ENCODE measurements around the gene SYNGAP1. TPM values are rescaled to one million over a fixed set of nuclear protein-coding genes. Genes with fewer than 3 reads are reported as not detected.

The SYNGAP1 gene
- total and polyA plus RNA-seq, 2 of the 8 experiments (the other 6 are each of a cell fraction or from before 2014, with no cell fraction given): 31.0 to 101 TPM

Small RNA genes lying within 50 kb of the gene (microRNA-seq; reads per million reads assigned to microRNA genes)
- 0.20 to 0.46 reads per million in 2 experiments for gene MIR5004 (ENCODE audit: borderline microRNAs expressed in 2 of 2, borderline number of aligned reads in 2 of 2, borderline replicate concordance in 1 of 2)

Small RNA genes lying within 50 kb of the gene (small RNA-seq; reads per million reads assigned to genes)
- gene RPL35AP4 (ENCODE audit: insufficient read depth) (not detected), gene ZBTB9 (ENCODE audit: insufficient read depth) (not detected)

Other genes with a start within 250 kb of the SYNGAP1 start
- gene COL11A2, start 227.6 kb upstream of the SYNGAP1 start, total RNA-seq (2021; fragmentation: NEBNext Ultra II Directional; extraction: Animal tissue kit (Norgen Biotek cat#: 25700)): 2.8 and 3.5 TPM in 2 replicates
- 3.8 and 4.7 TPM in 2 replicates for gene COL11A2, start 227.6 kb upstream of the SYNGAP1 start, polyA plus RNA-seq (2011; rRNA removed)
- 17.8 and 18.1 TPM in 2 replicates for gene RXRB, start 219.4 kb upstream of the SYNGAP1 start, total RNA-seq (2021; fragmentation: NEBNext Ultra II Directional; extraction: Animal tissue kit (Norgen Biotek cat#: 25700))
- gene RXRB, start 219.4 kb upstream of the SYNGAP1 start, polyA plus RNA-seq (2011; rRNA removed): 13.0 and 13.9 TPM in 2 replicates
- 120 and 123 TPM in 2 replicates for gene SLC39A7, start 219.2 kb upstream of the SYNGAP1 start, total RNA-seq (2021; fragmentation: NEBNext Ultra II Directional; extraction: Animal tissue kit (Norgen Biotek cat#: 25700))
- 63.3 and 70.2 TPM in 2 replicates for gene SLC39A7, start 219.2 kb upstream of the SYNGAP1 start, polyA plus RNA-seq (2011; rRNA removed)
- gene HSD17B8, start 215.4 kb upstream of the SYNGAP1 start, total RNA-seq (2021; fragmentation: NEBNext Ultra II Directional; extraction: Animal tissue kit (Norgen Biotek cat#: 25700)): 3.3 and 3.6 TPM in 2 replicates
- 17.1 and 22.0 TPM in 2 replicates for gene HSD17B8, start 215.4 kb upstream of the SYNGAP1 start, polyA plus RNA-seq (2011; rRNA removed)
- 26.0 and 27.4 TPM in 2 replicates for gene RING1, start 211.6 kb upstream of the SYNGAP1 start, total RNA-seq (2021; fragmentation: NEBNext Ultra II Directional; extraction: Animal tissue kit (Norgen Biotek cat#: 25700))
- gene RING1, start 211.6 kb upstream of the SYNGAP1 start, polyA plus RNA-seq (2011; rRNA removed): 16.4 and 26.0 TPM in 2 replicates
- gene VPS52, start 148.2 kb upstream of the SYNGAP1 start, total RNA-seq (2021; fragmentation: NEBNext Ultra II Directional; extraction: Animal tissue kit (Norgen Biotek cat#: 25700)): 35.0 and 36.5 TPM in 2 replicates
- 86.3 and 89.7 TPM in 2 replicates for gene VPS52, start 148.2 kb upstream of the SYNGAP1 start, polyA plus RNA-seq (2011; rRNA removed)
- gene RPS18, start 148.0 kb upstream of the SYNGAP1 start, total RNA-seq (2021; fragmentation: NEBNext Ultra II Directional; extraction: Animal tissue kit (Norgen Biotek cat#: 25700)): 2,791 and 2,796 TPM in 2 replicates
- gene RPS18, start 148.0 kb upstream of the SYNGAP1 start, polyA plus RNA-seq (2011; rRNA removed): 4,466 and 7,099 TPM in 2 replicates
- gene B3GALT4, start 142.9 kb upstream of the SYNGAP1 start, total RNA-seq (2021; fragmentation: NEBNext Ultra II Directional; extraction: Animal tissue kit (Norgen Biotek cat#: 25700)): 3.0 and 4.2 TPM in 2 replicates
- gene B3GALT4, start 142.9 kb upstream of the SYNGAP1 start, polyA plus RNA-seq (2011; rRNA removed): 2.2 and 3.2 TPM in 2 replicates
- 91.0 and 99.4 TPM in 2 replicates for gene WDR46, start 130.8 kb upstream of the SYNGAP1 start, total RNA-seq (2021; fragmentation: NEBNext Ultra II Directional; extraction: Animal tissue kit (Norgen Biotek cat#: 25700))
- 69.7 and 71.3 TPM in 2 replicates for gene WDR46, start 130.8 kb upstream of the SYNGAP1 start, polyA plus RNA-seq (2011; rRNA removed)
- 93.3 and 95.7 TPM in 2 replicates for gene PFDN6, start 130.5 kb upstream of the SYNGAP1 start, total RNA-seq (2021; fragmentation: NEBNext Ultra II Directional; extraction: Animal tissue kit (Norgen Biotek cat#: 25700))
- 32.0 and 33.5 TPM in 2 replicates for gene PFDN6, start 130.5 kb upstream of the SYNGAP1 start, polyA plus RNA-seq (2011; rRNA removed)
- gene RGL2, start 121.1 kb upstream of the SYNGAP1 start, total RNA-seq (2021; fragmentation: NEBNext Ultra II Directional; extraction: Animal tissue kit (Norgen Biotek cat#: 25700)): 58.1 and 63.2 TPM in 2 replicates
- gene RGL2, start 121.1 kb upstream of the SYNGAP1 start, polyA plus RNA-seq (2011; rRNA removed): 80.3 and 124 TPM in 2 replicates
- gene TAPBP, start 106.0 kb upstream of the SYNGAP1 start, total RNA-seq (2021; fragmentation: NEBNext Ultra II Directional; extraction: Animal tissue kit (Norgen Biotek cat#: 25700)): 33.5 and 35.4 TPM in 2 replicates
- gene TAPBP, start 106.0 kb upstream of the SYNGAP1 start, polyA plus RNA-seq (2011; rRNA removed): 24.5 and 28.9 TPM in 2 replicates
- gene ZBTB22, start 102.3 kb upstream of the SYNGAP1 start, total RNA-seq (2021; fragmentation: NEBNext Ultra II Directional; extraction: Animal tissue kit (Norgen Biotek cat#: 25700)): 9.8 and 9.9 TPM in 2 replicates
- gene ZBTB22, start 102.3 kb upstream of the SYNGAP1 start, polyA plus RNA-seq (2011; rRNA removed): 7.4 and 11.0 TPM in 2 replicates
- gene DAXX, start 97.1 kb upstream of the SYNGAP1 start, total RNA-seq (2021; fragmentation: NEBNext Ultra II Directional; extraction: Animal tissue kit (Norgen Biotek cat#: 25700)): 81.9 and 85.0 TPM in 2 replicates
- gene DAXX, start 97.1 kb upstream of the SYNGAP1 start, polyA plus RNA-seq (2011; rRNA removed): 31.1 and 53.7 TPM in 2 replicates
- 64.3 and 69.3 TPM in 2 replicates for gene KIFC1, start 28.2 kb upstream of the SYNGAP1 start, total RNA-seq (2021; fragmentation: NEBNext Ultra II Directional; extraction: Animal tissue kit (Norgen Biotek cat#: 25700))
- gene KIFC1, start 28.2 kb upstream of the SYNGAP1 start, polyA plus RNA-seq (2011; rRNA removed): 46.6 and 60.9 TPM in 2 replicates
- 45.4 and 47.3 TPM in 2 replicates for gene PHF1, start 9.1 kb upstream of the SYNGAP1 start, total RNA-seq (2021; fragmentation: NEBNext Ultra II Directional; extraction: Animal tissue kit (Norgen Biotek cat#: 25700))
- 78.6 and 109 TPM in 2 replicates for gene PHF1, start 9.1 kb upstream of the SYNGAP1 start, polyA plus RNA-seq (2011; rRNA removed)
- gene CUTA, start 2.0 kb upstream of the SYNGAP1 start, total RNA-seq (2021; fragmentation: NEBNext Ultra II Directional; extraction: Animal tissue kit (Norgen Biotek cat#: 25700)): 297 and 315 TPM in 2 replicates
- gene CUTA, start 2.0 kb upstream of the SYNGAP1 start, polyA plus RNA-seq (2011; rRNA removed): 460 and 671 TPM in 2 replicates
- 20.2 and 25.0 TPM in 2 replicates for gene ZBTB9, start 34.5 kb downstream of the SYNGAP1 start, total RNA-seq (2021; fragmentation: NEBNext Ultra II Directional; extraction: Animal tissue kit (Norgen Biotek cat#: 25700))
- 15.1 and 16.9 TPM in 2 replicates for gene ZBTB9, start 34.5 kb downstream of the SYNGAP1 start, polyA plus RNA-seq (2011; rRNA removed)
- 43.3 and 45.1 TPM in 2 replicates for gene BAK1, start 160.2 kb downstream of the SYNGAP1 start, total RNA-seq (2021; fragmentation: NEBNext Ultra II Directional; extraction: Animal tissue kit (Norgen Biotek cat#: 25700))
- 43.4 and 51.4 TPM in 2 replicates for gene BAK1, start 160.2 kb downstream of the SYNGAP1 start, polyA plus RNA-seq (2011; rRNA removed)
- 44.9 and 45.7 TPM in 2 replicates for gene ITPR3, start 201.3 kb downstream of the SYNGAP1 start, total RNA-seq (2021; fragmentation: NEBNext Ultra II Directional; extraction: Animal tissue kit (Norgen Biotek cat#: 25700))
- 29.1 and 37.2 TPM in 2 replicates for gene ITPR3, start 201.3 kb downstream of the SYNGAP1 start, polyA plus RNA-seq (2011; rRNA removed)